Measurements from ENCODE around the gene SPAAR. TPM values are rescaled to one million over a fixed set of nuclear protein-coding genes. Genes with fewer than 3 reads are reported as not detected.

The SPAAR gene
- total RNA-seq, 1 experiment from 2014 or later, result not detected

- H3K79me2 ChIP-seq (ENCODE audit: insufficient read depth, low read length), result no peaks in the 10 kb centered on the region
- POLR2A ChIA-PET, result no interaction called here
- no TSS peak for BruUV-seq (replicated peaks)
- DNase-seq (ENCODE audit: low read depth, low spot score) (no peak), ATAC-seq (no peak)
- H3K36me3 ChIP-seq (ENCODE audit: control insufficient read depth in 1 of 2, insufficient read depth in 2 of 2, low read length in 2 of 2), result no peaks in the 10 kb centered on the region
- H3K27ac ChIP-seq (ENCODE audit: low read depth, low read length), result no peak overlapping the region
- no peaks in the 10 kb centered on the region for H3K27me3 ChIP-seq (ENCODE audit: insufficient read depth, low read length)
- intact Hi-C loops (cut with micrococcal nuclease), result no loop called here
- CTCF ChIA-PET, result interaction anchor here (0.9 to 1.1 kb wide), 2 partner anchors 11 to 14 kb away, joined by 3 to 5 read pairs; no protein-coding TSS in a partner anchor
- H3K4me3 ChIP-seq (replicated peaks in 1 of 2; ENCODE audit: low read depth in 1 of 2, low read length in 2 of 2), result no peak overlapping the region
- no peak overlapping the region for H3K4me2 ChIP-seq (ENCODE audit: low read length)
- peaks cover 0 to 11% of the 10 kb centered on the region in 2 experiments; a peak in 2 of 4 replicates for H3K4me1 ChIP-seq (ENCODE audit: control insufficient read depth in 1 of 2, insufficient read depth in 2 of 2, low read length in 2 of 2)
- RAD21 ChIA-PET (ENCODE audit: low non-redundant PET in 1 of 2, low total read pairs in 2 of 2, uncharacterized antibody in 2 of 2, unreplicated experiment in 2 of 2), result no interaction called here
- no peak overlapping the region for H2AFZ ChIP-seq (ENCODE audit: low read depth, low read length, poor library complexity, severe bottlenecking)
- no peak overlapping the region for H3K9ac ChIP-seq (ENCODE audit: low read length)
- H4K20me1 ChIP-seq (ENCODE audit: insufficient read depth), result no peaks in the 10 kb centered on the region
- H3K9me3 ChIP-seq (ENCODE audit: control insufficient read depth in 1 of 2, insufficient read depth in 1 of 2, low read depth in 1 of 2, low read length in 2 of 2), result no peaks in the 10 kb centered on the region
- no peak for TF ChIP-seq SRF (IDR thresholded peaks at IDR 0.05; ENCODE audit: low read depth)
- no peak for TF ChIP-seq JUND (IDR thresholded peaks at IDR 0.05)
- TF ChIP-seq EZH2 (IDR thresholded peaks at IDR 0.05), result no peak
- TF ChIP-seq MAX (IDR thresholded peaks at IDR 0.05), result no peak
- no peak for TF ChIP-seq SIN3A (IDR thresholded peaks at IDR 0.05; ENCODE audit: low read depth)
- no peak for TF ChIP-seq ELF1 (IDR thresholded peaks at IDR 0.05; ENCODE audit: borderline replicate concordance, low read depth)
- no peak for TF ChIP-seq CTCF (IDR thresholded peaks at IDR 0.05 in 2 of 3, conservative IDR thresholded peaks at IDR 0.05 in 1 of 3; ENCODE audit: borderline replicate concordance in 1 of 3, insufficient read depth in 1 of 3, low read depth in 2 of 3, low read length in 2 of 3)
- TF ChIP-seq SP1 (IDR thresholded peaks at IDR 0.05; ENCODE audit: low read depth), result no peak
- no peak for TF ChIP-seq CBX3 (IDR thresholded peaks at IDR 0.05; ENCODE audit: low read depth)
- TF ChIP-seq EGR1 (IDR thresholded peaks at IDR 0.05; ENCODE audit: low read depth), result no peak
- TF ChIP-seq, protein P1, sequence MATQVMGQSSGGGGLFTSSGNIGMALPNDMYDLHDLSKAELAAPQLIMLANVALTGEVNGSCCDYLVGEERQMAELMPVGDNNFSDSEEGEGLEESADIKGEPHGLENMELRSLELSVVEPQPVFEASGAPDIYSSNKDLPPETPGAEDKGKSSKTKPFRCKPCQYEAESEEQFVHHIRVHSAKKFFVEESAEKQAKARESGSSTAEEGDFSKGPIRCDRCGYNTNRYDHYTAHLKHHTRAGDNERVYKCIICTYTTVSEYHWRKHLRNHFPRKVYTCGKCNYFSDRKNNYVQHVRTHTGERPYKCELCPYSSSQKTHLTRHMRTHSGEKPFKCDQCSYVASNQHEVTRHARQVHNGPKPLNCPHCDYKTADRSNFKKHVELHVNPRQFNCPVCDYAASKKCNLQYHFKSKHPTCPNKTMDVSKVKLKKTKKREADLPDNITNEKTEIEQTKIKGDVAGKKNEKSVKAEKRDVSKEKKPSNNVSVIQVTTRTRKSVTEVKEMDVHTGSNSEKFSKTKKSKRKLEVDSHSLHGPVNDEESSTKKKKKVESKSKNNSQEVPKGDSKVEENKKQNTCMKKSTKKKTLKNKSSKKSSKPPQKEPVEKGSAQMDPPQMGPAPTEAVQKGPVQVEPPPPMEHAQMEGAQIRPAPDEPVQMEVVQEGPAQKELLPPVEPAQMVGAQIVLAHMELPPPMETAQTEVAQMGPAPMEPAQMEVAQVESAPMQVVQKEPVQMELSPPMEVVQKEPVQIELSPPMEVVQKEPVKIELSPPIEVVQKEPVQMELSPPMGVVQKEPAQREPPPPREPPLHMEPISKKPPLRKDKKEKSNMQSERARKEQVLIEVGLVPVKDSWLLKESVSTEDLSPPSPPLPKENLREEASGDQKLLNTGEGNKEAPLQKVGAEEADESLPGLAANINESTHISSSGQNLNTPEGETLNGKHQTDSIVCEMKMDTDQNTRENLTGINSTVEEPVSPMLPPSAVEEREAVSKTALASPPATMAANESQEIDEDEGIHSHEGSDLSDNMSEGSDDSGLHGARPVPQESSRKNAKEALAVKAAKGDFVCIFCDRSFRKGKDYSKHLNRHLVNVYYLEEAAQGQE (IDR thresholded peaks at IDR 0.05; ENCODE audit: low read depth), result no peak
- TF ChIP-seq ZNF274 (IDR thresholded peaks at IDR 0.05; ENCODE audit: low read depth, low read length), result no peak
- no peak for TF ChIP-seq YY1 (IDR thresholded peaks at IDR 0.05; ENCODE audit: extremely low read depth, insufficient replicate concordance, low read depth, low read length)
- TF ChIP-seq, protein P2, sequence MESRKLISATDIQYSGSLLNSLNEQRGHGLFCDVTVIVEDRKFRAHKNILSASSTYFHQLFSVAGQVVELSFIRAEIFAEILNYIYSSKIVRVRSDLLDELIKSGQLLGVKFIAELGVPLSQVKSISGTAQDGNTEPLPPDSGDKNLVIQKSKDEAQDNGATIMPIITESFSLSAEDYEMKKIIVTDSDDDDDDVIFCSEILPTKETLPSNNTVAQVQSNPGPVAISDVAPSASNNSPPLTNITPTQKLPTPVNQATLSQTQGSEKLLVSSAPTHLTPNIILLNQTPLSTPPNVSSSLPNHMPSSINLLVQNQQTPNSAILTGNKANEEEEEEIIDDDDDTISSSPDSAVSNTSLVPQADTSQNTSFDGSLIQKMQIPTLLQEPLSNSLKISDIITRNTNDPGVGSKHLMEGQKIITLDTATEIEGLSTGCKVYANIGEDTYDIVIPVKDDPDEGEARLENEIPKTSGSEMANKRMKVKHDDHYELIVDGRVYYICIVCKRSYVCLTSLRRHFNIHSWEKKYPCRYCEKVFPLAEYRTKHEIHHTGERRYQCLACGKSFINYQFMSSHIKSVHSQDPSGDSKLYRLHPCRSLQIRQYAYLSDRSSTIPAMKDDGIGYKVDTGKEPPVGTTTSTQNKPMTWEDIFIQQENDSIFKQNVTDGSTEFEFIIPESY (IDR thresholded peaks at IDR 0.05; ENCODE audit: extremely low read depth, insufficient replicate concordance, low read length), result no peak
- TF ChIP-seq TCF7L2 (IDR thresholded peaks at IDR 0.05; ENCODE audit: borderline replicate concordance, extremely low read depth, insufficient read depth, insufficient read length), result no peak
- TF ChIP-seq POLR2AphosphoS5 (IDR thresholded peaks at IDR 0.05; ENCODE audit: low read depth, low read length), result no peak
- no peak for TF ChIP-seq EZH2phosphoT487 (IDR thresholded peaks at IDR 0.05; ENCODE audit: borderline replicate concordance)
- no peak for TF ChIP-seq CEBPB (IDR thresholded peaks at IDR 0.05; ENCODE audit: low read depth)
- no peak for TF ChIP-seq RAD21 (IDR thresholded peaks at IDR 0.05; ENCODE audit: low read depth)
- H3K9me2 ChIP-seq (ENCODE audit: insufficient read depth), result no peaks in the 10 kb centered on the region
Observed at GRCh38 chr9:35940458-35941407, 31.4 kb downstream of the SPAAR start.
